Heart left ventricle (tissue), 13 donors: ENCODE data around the gene SART1.

ENCODE experiments used
- CTCF ChIP-seq, 12 donors: fragments of 200-600 bp; sonication (generic) in 4 of 12; IDR thresholded peaks; one replicate each; pipeline versions ENCODE4 v1.5.0 to v1.8.0; 2018 to 2022; ENCODE audit warnings: antibody characterized with exemption in 12 of 12, mild to moderate bottlenecking in 5 of 12
- POLR2A ChIP-seq, 2 donors: fragments of 450-650 bp; IDR thresholded peaks; one replicate each; pipeline ENCODE4 v1.6.1; 2017; ENCODE audit warnings: antibody characterized with exemption in 2 of 2, mild to moderate bottlenecking in 2 of 2, moderate library complexity in 2 of 2
- donor health status: ischemic (EF 13 %, LVEDD 7.1; RV severe dilation, severe dysfunction).
- donor health status: DM: no; HTN: yes; CAD: no.
- donor health status: DM: no; HTN: no; CAD: no.
- donor health status: ischemic (EF 25% LVEDD 6.9; RV normal size, moderate dysfunction).
- donor health status: ischemic (EF 25% LVEDD 5.7; RV mildly dilated, moderate dysfunction).
- donor health status: ischemic (EF 35%, LVEDD 5.7; RV mildly dilated, moderate dysfunction).
- donor health status: nonischemic (EF 11% LVEDD 7.7; RV severe dilation, severe dysfunction).
- donor health status: DM: yes; HTN: yes; CAD: no.
- donor health status: PGD.
- donor health status: ischemic (EF 29% LVEDD 5.4; RV normal size, mild dysfunction).
- donor health status: nonischemic (EF 23%, LVEDD 6.1; RV moderate dilation, normal function).

- TF ChIP-seq CTCF (IDR thresholded peaks at IDR 0.05) (no peak), POLR2A (IDR thresholded peaks at IDR 0.05) (no peak)
Measured at GRCh38 chr11:65912845-65913244, 48.7 kb upstream of the SART1 start.
